Urothelium cell line (cell line): ENCODE measurements around the gene ENGASE.

Experiments
- DNase-seq: peaks from one replicate; pipeline ENCODE4 v3.0.0; 2011; ENCODE audit warnings: low spot score, mixed read lengths
- FAIRE-seq: peaks from 2 replicates; lab custom pipeline; 2011; peaks lifted over from hg19 to GRCh38; lab: Jason Lieb, UNC

ENGASE gene

DNA sequence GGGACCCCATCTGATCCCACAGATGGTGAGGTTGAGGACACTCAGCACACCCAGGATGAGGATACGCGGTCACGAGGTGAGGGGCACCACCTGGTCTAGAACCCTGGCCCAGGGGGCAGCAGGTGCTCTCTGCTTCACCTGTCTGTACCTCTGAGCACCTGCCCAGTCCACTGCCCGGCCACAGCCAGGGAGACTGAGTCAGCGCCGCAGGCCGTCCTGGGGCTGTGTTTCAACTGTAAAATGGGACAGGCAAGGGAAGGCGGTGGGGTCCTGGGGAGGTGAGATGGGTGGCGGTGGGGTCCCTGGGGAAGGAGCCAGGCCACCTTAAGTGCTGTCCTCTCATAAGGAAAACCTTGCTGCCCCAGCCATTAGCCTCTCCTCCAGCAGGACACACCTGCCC is 60.4 kb downstream of the ENGASE start:
- FAIRE-seq (no peak), DNase-seq (no peak)

DNA sequence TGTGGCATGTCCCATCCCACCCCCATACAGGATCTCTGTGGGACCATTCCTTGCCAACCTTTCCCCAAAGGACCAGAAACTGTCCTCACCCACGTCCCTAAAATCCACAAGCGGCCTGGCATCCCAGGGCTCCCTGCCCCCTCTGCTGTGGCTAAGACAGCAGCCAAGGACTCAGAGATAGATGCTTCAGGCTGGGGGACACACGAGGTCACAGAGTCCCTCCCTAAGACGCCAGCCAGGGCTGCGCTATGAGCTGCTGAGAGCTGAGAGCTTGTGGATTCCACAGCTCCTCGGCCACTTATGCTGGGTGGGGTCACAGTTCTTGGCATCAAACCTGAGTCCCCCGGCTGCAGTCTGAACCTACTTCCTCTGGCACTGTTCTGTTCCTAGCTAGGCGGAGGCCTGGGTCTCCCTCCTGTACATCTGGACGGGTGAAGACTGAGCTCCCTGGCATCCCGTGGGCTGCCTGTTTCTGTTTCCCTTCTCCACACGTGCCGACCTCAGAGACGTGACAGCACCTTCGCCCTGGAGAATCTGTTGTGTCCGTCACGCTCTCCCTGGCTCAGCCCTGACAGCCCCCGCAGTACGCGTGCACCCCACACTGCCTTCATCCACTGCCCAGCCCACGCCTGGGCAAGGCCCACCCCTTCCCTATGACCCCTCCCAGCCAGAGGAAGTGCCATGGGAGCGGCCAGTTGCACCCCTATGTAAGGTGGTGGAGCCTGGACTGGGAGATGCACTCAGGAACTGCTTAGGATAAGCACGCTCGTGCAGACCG is 61.2 kb downstream of the ENGASE start:
- FAIRE-seq: peak; percentile 13
- no peak for DNase-seq
